Mesendoderm (in vitro differentiated cells): ENCODE measurements around the gene MPND.

Source experiments
- DNase-seq: peaks from one replicate; pipeline ENCODE4 v3.0.0; 2013
- H2AK5ac ChIP-seq: 2 replicates; pipeline ENCODE4 v1.6.1; 2013; ENCODE audit warnings: low read length, inconsistent platforms
- H2BK120ac ChIP-seq: 2 replicates; pipeline ENCODE4 v1.6.1; 2013; ENCODE audit warnings: low read depth, mild to moderate bottlenecking, low read length, moderate library complexity, mixed read lengths
- H2BK15ac ChIP-seq: replicated peaks from 2 replicates; pipeline ENCODE4 v1.6.1; 2013; ENCODE audit warnings: low read depth, mild to moderate bottlenecking, moderate library complexity
- H2BK5ac ChIP-seq: 2 replicates; pipeline ENCODE4 v1.6.1; 2013; ENCODE audit warnings: low read length, inconsistent platforms
- H3K18ac ChIP-seq: 2 replicates; pipeline ENCODE4 v1.6.1; 2013; ENCODE audit warnings: mild to moderate bottlenecking, low read length, mixed read lengths
- H3K23ac ChIP-seq: one replicate; pipeline ENCODE4 v1.6.1; 2013; ENCODE audit warnings: low read length
- H3K27ac ChIP-seq: 2 replicates; pipeline ENCODE4 v1.5.1; 2013; ENCODE audit warnings: low read depth, mild to moderate bottlenecking, inconsistent platforms, low read length, moderate library complexity
- H3K27me3 ChIP-seq: 2 replicates; pipeline ENCODE4 v1.6.1; 2013; ENCODE audit warnings: low read length, control low read depth, mild to moderate bottlenecking, inconsistent platforms; ENCODE audit not compliant: insufficient read depth, poor library complexity
- H3K36me3 ChIP-seq: 2 replicates; pipeline ENCODE4 v1.6.1; 2013; ENCODE audit warnings: low read length, inconsistent platforms; ENCODE audit not compliant: control insufficient read depth, insufficient read depth
- H3K4ac ChIP-seq: one replicate; pipeline ENCODE4 v1.6.1; 2013; ENCODE audit warnings: low read depth, mild to moderate bottlenecking, low read length, moderate library complexity
- H3K4me1 ChIP-seq: 2 replicates; pipeline ENCODE4 v1.6.1; 2013; ENCODE audit warnings: low read depth, low read length, inconsistent platforms; ENCODE audit not compliant: control insufficient read depth
- H3K4me2 ChIP-seq: 2 replicates; pipeline ENCODE4 v1.6.1; 2013; ENCODE audit warnings: low read length
- H3K4me3 ChIP-seq: 2 replicates; pipeline ENCODE4 v1.5.1; 2013; ENCODE audit warnings: mild to moderate bottlenecking, low read length
- H3K56ac ChIP-seq: one replicate; pipeline ENCODE4 v1.6.1; 2013; ENCODE audit warnings: low read length
- H3K79me1 ChIP-seq: 2 replicates; pipeline ENCODE4 v1.6.1; 2013; ENCODE audit warnings: low read length, inconsistent platforms
- H3K79me2 ChIP-seq: 2 replicates; pipeline ENCODE4 v1.6.1; 2013; ENCODE audit warnings: mild to moderate bottlenecking, low read length; ENCODE audit not compliant: control insufficient read depth, insufficient read depth
- H3K9ac ChIP-seq: 2 replicates; pipeline ENCODE4 v1.6.1; 2013; ENCODE audit warnings: low read length, inconsistent platforms
- H4K5ac ChIP-seq: one replicate; pipeline ENCODE4 v1.6.1; 2013; ENCODE audit warnings: low read length
- H4K8ac ChIP-seq: one replicate; pipeline ENCODE4 v1.6.1; 2013; ENCODE audit warnings: low read depth, mild to moderate bottlenecking, control low read depth, low read length, moderate library complexity
- WGBS: extraction: QIAGEN DNeasy Blood & Tissue Kit; methylation state at CpG from one replicate; pipeline ENCODE4 v1.1.7; 2013; ENCODE audit warnings: low lambda C conversion rate, missing lambda C conversion rate; ENCODE audit not compliant: insufficient coverage; ENCODE audit errors: extremely low coverage; 5-methylcytosine and 5-hydroxymethylcytosine counted together

MPND gene

DNA sequence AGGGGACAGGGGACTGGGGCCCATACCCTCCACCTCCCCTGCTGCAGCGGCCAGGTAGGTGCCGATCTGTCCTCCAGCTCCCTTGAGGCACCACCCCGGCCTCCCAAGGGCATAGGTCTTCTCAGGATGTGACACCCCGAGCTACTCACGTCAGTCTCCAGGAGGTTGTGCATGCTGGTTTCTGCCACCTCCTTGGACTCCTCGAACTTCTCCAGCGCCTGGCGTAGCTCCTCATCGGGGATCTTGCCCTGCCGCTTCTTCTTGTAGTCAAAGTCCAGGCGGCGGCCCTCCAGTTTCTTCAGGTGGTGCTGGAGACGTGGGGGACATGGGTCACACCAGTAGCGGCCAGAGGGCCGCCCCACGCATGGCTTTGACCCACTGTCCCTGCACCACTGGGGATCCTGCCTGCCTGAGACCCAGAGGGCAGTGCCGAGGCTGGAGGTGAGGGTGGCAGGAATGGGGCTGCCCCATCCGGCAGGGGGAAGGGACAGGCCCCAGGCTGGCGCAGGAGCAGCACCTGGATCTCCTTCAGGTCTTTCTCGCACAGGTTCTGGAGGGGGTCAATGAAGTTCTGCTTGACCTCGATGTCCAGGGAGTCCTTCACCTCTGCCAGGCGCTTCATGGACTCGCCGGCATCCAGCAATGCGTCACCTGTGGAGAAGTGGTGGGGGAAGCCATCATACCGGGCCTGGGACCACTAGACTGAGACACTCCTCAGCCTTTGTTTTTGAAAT, 20.4 kb downstream of the MPND start:
- Histone ChIP-seq H2BK120ac (no peak overlapping the region), H3K27me3 (no peaks in the 10 kb centered on the region), H3K79me1 (peaks cover 9% of the 10 kb centered on the region), H3K4me2 (no peak overlapping the region), H3K18ac (no peak overlapping the region), H4K8ac (no peak overlapping the region), H3K79me2 (no peaks in the 10 kb centered on the region), H2BK5ac (no peak overlapping the region), H2BK15ac (no peak overlapping the region), H3K56ac (no peak overlapping the region), H3K27ac (no peak overlapping the region), H3K4ac (no peak overlapping the region), H3K36me3 (peaks cover 10% of the 10 kb centered on the region), H3K9ac (no peak overlapping the region), H2AK5ac (no peak overlapping the region), H3K4me3 (no peak overlapping the region), H3K23ac (no peak overlapping the region), H3K4me1 (peaks cover 2% of the 10 kb centered on the region), H4K5ac (no peak overlapping the region)
- no peak for DNase-seq
- no CpG with 5 or more reads among the region's 26 CpGs for WGBS

DNA sequence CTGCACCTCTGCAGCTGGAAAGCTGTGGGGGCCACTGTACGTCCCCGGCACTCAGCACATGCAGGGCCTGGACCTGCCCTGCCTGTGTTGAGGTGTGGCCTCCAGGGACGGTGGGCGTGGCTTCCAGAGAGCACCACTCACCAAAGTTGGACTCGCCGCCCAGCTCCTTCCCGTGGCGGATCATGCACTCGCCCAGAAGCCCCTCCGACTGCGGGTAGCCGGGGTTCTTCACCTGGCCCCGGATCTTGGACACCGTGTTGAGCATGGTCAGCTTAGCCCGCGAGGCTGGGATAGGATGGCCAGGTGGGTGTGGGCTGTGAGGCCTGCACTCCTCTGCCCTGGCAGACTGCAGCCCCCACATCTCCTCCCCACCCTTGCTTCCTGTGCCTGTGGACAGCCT, 22.0 kb downstream of the MPND start:
- no CpG with 5 or more reads among the region's 16 CpGs for WGBS
- H3K27me3 ChIP-seq: no peaks in the 10 kb centered on the region
- no peak overlapping the region for H3K9ac ChIP-seq
- H3K56ac ChIP-seq: no peak overlapping the region
- no peak overlapping the region for H3K23ac ChIP-seq
- H3K27ac ChIP-seq: no peak overlapping the region
- no peak overlapping the region for H4K5ac ChIP-seq
- H3K79me2 ChIP-seq: no peaks in the 10 kb centered on the region
- H3K79me1 ChIP-seq: peaks cover 12% of the 10 kb centered on the region
- no peak overlapping the region for H2BK5ac ChIP-seq
- peaks cover 6% of the 10 kb centered on the region for H3K36me3 ChIP-seq
- no peak overlapping the region for H4K8ac ChIP-seq
- DNase-seq: no peak
- H3K4me2 ChIP-seq: no peak overlapping the region
- no peak overlapping the region for H2AK5ac ChIP-seq
- no peak overlapping the region for H3K4me3 ChIP-seq
- peaks cover 9% of the 10 kb centered on the region for H3K4me1 ChIP-seq
- H2BK120ac ChIP-seq: no peak overlapping the region
- no peak overlapping the region for H2BK15ac ChIP-seq
- no peak overlapping the region for H3K18ac ChIP-seq
- H3K4ac ChIP-seq: no peak overlapping the region

DNA sequence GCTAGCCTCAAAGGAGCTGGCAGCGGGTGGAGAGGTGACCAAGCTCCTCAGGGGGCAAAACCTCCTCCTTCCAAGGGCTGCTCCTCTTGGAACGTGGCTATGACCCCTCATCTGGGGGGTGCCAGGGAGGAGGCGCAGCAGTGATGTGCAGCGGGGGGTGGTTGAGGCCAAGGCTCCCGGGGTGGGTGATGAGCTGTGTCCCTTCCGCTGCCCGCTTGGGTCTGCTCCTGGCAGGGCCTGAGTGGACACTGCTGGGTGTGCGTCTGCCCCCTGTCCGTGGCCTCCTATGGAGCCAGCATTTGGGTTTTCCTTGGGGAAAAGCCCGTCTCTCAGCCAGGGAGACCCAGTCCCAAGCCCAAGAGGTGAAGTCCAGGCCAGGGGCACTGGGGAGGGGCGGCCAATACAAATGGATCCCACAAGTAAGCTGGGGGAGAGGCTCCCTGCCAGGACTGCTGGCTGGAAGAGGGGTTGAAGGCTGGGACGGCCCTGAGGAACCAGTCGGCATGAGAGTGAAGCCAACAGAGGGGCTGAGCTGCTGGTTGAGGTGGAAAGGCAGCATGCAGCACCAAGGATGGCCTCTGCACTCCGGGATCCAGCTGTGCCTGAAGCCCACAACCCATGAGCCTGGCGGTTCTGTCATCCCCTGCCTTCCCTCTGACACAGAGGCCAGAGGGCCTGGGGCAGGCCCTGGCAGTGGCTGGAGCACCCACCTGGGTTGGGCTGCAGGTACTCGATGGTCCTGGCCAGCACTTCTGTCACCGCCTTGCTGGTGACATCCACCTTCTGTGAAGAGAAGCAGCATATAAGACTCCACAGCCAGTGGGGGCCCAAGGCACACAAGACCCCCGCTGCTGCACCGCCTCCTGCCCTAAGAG, 22.7 kb downstream of the MPND start:
- Histone ChIP-seq H2BK5ac (no peak overlapping the region), H3K18ac (no peak overlapping the region), H3K4me3 (no peak overlapping the region), H2BK15ac (no peak overlapping the region), H3K4ac (no peak overlapping the region), H3K4me2 (no peak overlapping the region), H4K5ac (no peak overlapping the region), H3K4me1 (peaks cover 9% of the 10 kb centered on the region), H3K56ac (no peak overlapping the region), H4K8ac (no peak overlapping the region), H2AK5ac (no peak overlapping the region), H3K23ac (no peak overlapping the region), H3K79me2 (no peaks in the 10 kb centered on the region), H3K27ac (no peak overlapping the region), H3K79me1 (peaks cover 12% of the 10 kb centered on the region), H2BK120ac (no peak overlapping the region), H3K36me3 (peaks cover 6% of the 10 kb centered on the region), H3K27me3 (no peaks in the 10 kb centered on the region), H3K9ac (no peak overlapping the region)
- no CpG with 5 or more reads among the region's 19 CpGs for WGBS
- DNase-seq: no peak

DNA sequence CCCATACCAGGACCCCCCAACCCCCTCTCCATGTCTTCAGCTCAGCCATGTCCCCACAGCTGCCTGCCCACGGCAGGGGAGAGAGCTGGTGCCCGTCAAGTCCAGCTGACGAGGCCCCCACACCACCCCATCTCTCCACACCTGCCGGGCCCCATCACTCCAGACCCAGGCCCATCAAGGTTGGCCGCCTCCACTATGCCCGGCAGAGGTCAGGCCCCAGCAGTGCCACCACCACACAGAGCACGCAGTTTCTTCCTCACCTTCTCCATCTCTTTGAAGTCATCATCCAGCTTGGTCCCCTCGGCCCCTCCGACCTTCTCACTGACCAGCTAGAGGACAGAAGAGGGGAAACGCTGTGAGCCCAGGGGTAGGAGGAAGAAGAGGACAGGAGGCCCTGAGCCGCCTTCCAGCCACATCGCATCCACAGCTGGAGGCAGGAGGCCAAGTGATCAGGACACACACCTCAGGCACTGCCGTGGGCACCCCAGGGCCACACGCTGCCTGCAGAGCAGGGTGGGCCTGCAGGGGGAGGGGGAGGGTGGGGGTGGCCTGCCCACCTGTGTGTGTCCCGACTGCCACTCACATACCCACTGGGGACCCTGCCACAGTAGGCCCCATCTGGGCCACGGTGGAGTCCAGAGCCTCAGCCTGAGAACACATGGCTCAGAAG, 23.4 kb downstream of the MPND start:
- no peak overlapping the region for H3K23ac ChIP-seq
- H3K79me1 ChIP-seq: peaks cover 12% of the 10 kb centered on the region
- H3K9ac ChIP-seq: no peak overlapping the region
- no peaks in the 10 kb centered on the region for H3K27me3 ChIP-seq
- H3K4me1 ChIP-seq: peaks cover 9% of the 10 kb centered on the region
- H2BK5ac ChIP-seq: no peak overlapping the region
- DNase-seq: no peak
- no peak overlapping the region for H2AK5ac ChIP-seq
- no peak overlapping the region for H4K8ac ChIP-seq
- H3K18ac ChIP-seq: no peak overlapping the region
- H3K4ac ChIP-seq: no peak overlapping the region
- no peak overlapping the region for H2BK15ac ChIP-seq
- no CpG with 5 or more reads among the region's 16 CpGs for WGBS
- H3K36me3 ChIP-seq: peaks cover 6% of the 10 kb centered on the region
- no peak overlapping the region for H3K27ac ChIP-seq
- H3K79me2 ChIP-seq: no peaks in the 10 kb centered on the region
- no peak overlapping the region for H2BK120ac ChIP-seq
- no peak overlapping the region for H3K4me3 ChIP-seq
- H3K4me2 ChIP-seq: no peak overlapping the region
- no peak overlapping the region for H3K56ac ChIP-seq
- no peak overlapping the region for H4K5ac ChIP-seq

DNA sequence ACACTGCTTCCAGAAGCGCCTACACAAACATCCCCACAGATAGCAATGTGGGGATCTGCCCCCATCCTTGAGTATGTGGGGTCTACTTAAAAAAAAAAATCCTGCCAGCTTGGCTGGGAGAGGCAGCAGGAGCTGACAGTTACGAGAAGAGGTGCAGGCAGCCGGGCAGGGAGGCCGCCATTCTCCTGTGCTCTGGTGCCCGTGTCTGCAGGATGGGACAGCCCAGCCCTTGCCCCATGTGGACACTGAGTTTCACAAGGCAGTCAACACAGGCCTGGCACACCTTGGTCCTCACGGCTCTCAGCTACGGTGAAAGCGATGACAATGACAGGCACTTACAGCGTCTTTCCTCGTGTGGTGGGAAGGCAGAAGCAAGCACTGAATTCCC, 24.0 kb downstream of the MPND start:
- Histone ChIP-seq H3K23ac (no peak overlapping the region), H4K8ac (no peak overlapping the region), H3K4me2 (no peak overlapping the region), H3K4ac (no peak overlapping the region), H3K9ac (no peak overlapping the region), H2BK15ac (no peak overlapping the region), H3K18ac (no peak overlapping the region), H3K27me3 (no peaks in the 10 kb centered on the region), H3K4me1 (peaks cover 9% of the 10 kb centered on the region), H2AK5ac (no peak overlapping the region), H2BK120ac (no peak overlapping the region), H4K5ac (no peak overlapping the region), H3K56ac (peak overlapping the region; percentile 25), H3K27ac (no peak overlapping the region), H3K4me3 (no peak overlapping the region), H3K79me2 (no peaks in the 10 kb centered on the region), H2BK5ac (no peak overlapping the region), H3K36me3 (peaks cover 6% of the 10 kb centered on the region), H3K79me1 (peaks cover 16% of the 10 kb centered on the region)
- DNase-seq: no peak
- WGBS: no CpG with 5 or more reads among the region's 10 CpGs
